H1 (cell line): ENCODE results near the gene FGF23.

Experiments
- ASH2L ChIP-seq: fragments of 200-600, 300-600 bp; sonication (generic); IDR thresholded peaks from one replicate; pipeline ENCODE4 v1.7.1; 2017; ENCODE audit warnings: low read length
- CEBPB ChIP-seq: IDR thresholded peaks from 2 replicates; pipeline ENCODE4 v1.6.1; 2012; ENCODE audit warnings: low read depth, low read length
- MAFK ChIP-seq: IDR thresholded peaks from 2 replicates; pipeline ENCODE4 v1.6.1; 2012; ENCODE audit warnings: low read depth, mild to moderate bottlenecking, improper control_type of control experiment, low read length
- POLR2A ChIP-seq, 2 experiments: IDR thresholded peaks; 1 replicate in 1 of 2; 2 replicates in 1 of 2; pipeline ENCODE4 v1.6.1; 2011; ENCODE audit warnings: low read depth in 2 of 2, low read length in 2 of 2, mild to moderate bottlenecking in 2 of 2; ENCODE audit errors: control extremely low read depth in 1 of 2
- RFX5 ChIP-seq: IDR thresholded peaks from 2 replicates; pipeline ENCODE4 v1.6.1; 2011; ENCODE audit warnings: low read depth, low read length, improper control_type of control experiment, borderline replicate concordance
- SP1 ChIP-seq: IDR thresholded peaks from 2 replicates; pipeline ENCODE4 v1.6.1; 2011; ENCODE audit warnings: low read depth, low read length

- TF ChIP-seq SP1 (no peak), ASH2L (no peak), CEBPB (no peak), MAFK (no peak), RFX5 (no peak), POLR2A (IDR thresholded peaks at IDR 0.05; ENCODE audit: control extremely low read depth in 1 of 2, low read depth in 2 of 2, low read length in 2 of 2) (no peak)
Measured at GRCh38 chr12:4421590-4422031, 42.1 kb upstream of the FGF23 start.
